Urothelium cell line (cell line): ENCODE results near the gene ACKR2.
"Not testable (repeated sequence)": the region's sequence is repeated elsewhere in the genome, so short reads cannot be mapped to it uniquely, and the experiment has no call there.

Experiments used
- DNase-seq: peaks from one replicate; pipeline ENCODE4 v3.0.0; 2011; ENCODE audit warnings: low spot score, mixed read lengths
- FAIRE-seq: peaks from 2 replicates; lab custom pipeline; 2011; peaks lifted over from hg19 to GRCh38; lab: Jason Lieb, UNC

ACKR2 gene

GRCh38 chr3:42883251-42883930 lies 74.1 kb downstream of the ACKR2 start:
- not testable (repeated sequence) for FAIRE-seq, DNase-seq

- no peak for FAIRE-seq
- DNase-seq, result no peak
These were observed 75.1 kb downstream of the ACKR2 start for GRCh38 chr3:42884324-42884723.

GRCh38 chr3:42886294-42886822 lies 77.1 kb downstream of the ACKR2 start:
- DNase-seq, result no peak
- FAIRE-seq, result no peak

GRCh38 chr3:42887084-42887483 lies 77.8 kb downstream of the ACKR2 start:
- FAIRE-seq (no peak), DNase-seq (no peak)

- no peak for FAIRE-seq
- DNase-seq, result no peak
These were observed 81.8 kb downstream of the ACKR2 start for GRCh38 chr3:42891042-42891441.

- FAIRE-seq, result no peak
These were observed 82.9 kb downstream of the ACKR2 start for GRCh38 chr3:42892169-42892568.

GRCh38 chr3:42892807-42893206 lies 83.6 kb downstream of the ACKR2 start:
- FAIRE-seq (no peak), DNase-seq (no peak)

More at GRCh38 chr3:42892169-42892568, 82.9 kb downstream of the ACKR2 start:
- no peak for DNase-seq

GRCh38 chr3:42894698-42895579 lies 85.7 kb downstream of the ACKR2 start:
- DNase-seq, result no peak
- FAIRE-seq, result no peak

- no peak for FAIRE-seq
These were observed 86.3 kb downstream of the ACKR2 start for GRCh38 chr3:42895580-42895868.

GRCh38 chr3:42898896-42899675 lies 89.8 kb downstream of the ACKR2 start:
- DNase-seq, result no peak

More at GRCh38 chr3:42895580-42895868, 86.3 kb downstream of the ACKR2 start:
- no peak for DNase-seq

GRCh38 chr3:42900226-42901072 lies 91.2 kb downstream of the ACKR2 start:
- DNase-seq, result no peak
- FAIRE-seq, result no peak

More at GRCh38 chr3:42898896-42899675, 89.8 kb downstream of the ACKR2 start:
- no peak for FAIRE-seq

- DNase-seq (no peak), FAIRE-seq (no peak)
These were observed 91.8 kb downstream of the ACKR2 start for GRCh38 chr3:42901073-42901415.

- DNase-seq (no peak), FAIRE-seq (no peak)
These were observed 93.0 kb downstream of the ACKR2 start for GRCh38 chr3:42902257-42902656.

GRCh38 chr3:42904076-42904475 lies 94.8 kb downstream of the ACKR2 start:
- DNase-seq (no peak), FAIRE-seq (no peak)

GRCh38 chr3:42905740-42906069 lies 96.5 kb downstream of the ACKR2 start:
- no peak for FAIRE-seq
- DNase-seq, result no peak

- DNase-seq (peak; percentile 89), FAIRE-seq (peak; percentile 77)
These were observed 97.0 kb downstream of the ACKR2 start, which contains the start of gene ZNF662 for GRCh38 chr3:42906070-42906847. Gene ZNF662 (plus strand): TSS chr3:42906142. CDS start chr3:42908115, 1,973 bp downstream.

- FAIRE-seq, result no peak
- peak; percentile 8 for DNase-seq
These were observed 97.6 kb downstream of the ACKR2 start for GRCh38 chr3:42906848-42907183.

- no peak for FAIRE-seq
- DNase-seq, result no peak
These were observed 99.4 kb downstream of the ACKR2 start for GRCh38 chr3:42908675-42909074.

GRCh38 chr3:42911551-42911950 lies 102.3 kb downstream of the ACKR2 start:
- DNase-seq, result no peak
- peak; percentile 17 for FAIRE-seq
